Erythroblast (primary cell): ENCODE data around the gene SFMBT1.

Source experiments
- DNase-seq, 2 experiments: peaks; one replicate each; lab custom pipeline; 2025; lab: John Stamatoyannopoulos, UW
- GATA1 ChIP-seq: IDR thresholded peaks from 2 replicates; pipeline ENCODE4 v1.6.1; 2011; ENCODE audit warnings: low read depth, mild to moderate bottlenecking, control low read depth, low read length, moderate library complexity
- POLR2A ChIP-seq: IDR thresholded peaks from 2 replicates; pipeline ENCODE4 v1.6.1; 2011; ENCODE audit warnings: mild to moderate bottlenecking, low read length

The SFMBT1 gene

DNA sequence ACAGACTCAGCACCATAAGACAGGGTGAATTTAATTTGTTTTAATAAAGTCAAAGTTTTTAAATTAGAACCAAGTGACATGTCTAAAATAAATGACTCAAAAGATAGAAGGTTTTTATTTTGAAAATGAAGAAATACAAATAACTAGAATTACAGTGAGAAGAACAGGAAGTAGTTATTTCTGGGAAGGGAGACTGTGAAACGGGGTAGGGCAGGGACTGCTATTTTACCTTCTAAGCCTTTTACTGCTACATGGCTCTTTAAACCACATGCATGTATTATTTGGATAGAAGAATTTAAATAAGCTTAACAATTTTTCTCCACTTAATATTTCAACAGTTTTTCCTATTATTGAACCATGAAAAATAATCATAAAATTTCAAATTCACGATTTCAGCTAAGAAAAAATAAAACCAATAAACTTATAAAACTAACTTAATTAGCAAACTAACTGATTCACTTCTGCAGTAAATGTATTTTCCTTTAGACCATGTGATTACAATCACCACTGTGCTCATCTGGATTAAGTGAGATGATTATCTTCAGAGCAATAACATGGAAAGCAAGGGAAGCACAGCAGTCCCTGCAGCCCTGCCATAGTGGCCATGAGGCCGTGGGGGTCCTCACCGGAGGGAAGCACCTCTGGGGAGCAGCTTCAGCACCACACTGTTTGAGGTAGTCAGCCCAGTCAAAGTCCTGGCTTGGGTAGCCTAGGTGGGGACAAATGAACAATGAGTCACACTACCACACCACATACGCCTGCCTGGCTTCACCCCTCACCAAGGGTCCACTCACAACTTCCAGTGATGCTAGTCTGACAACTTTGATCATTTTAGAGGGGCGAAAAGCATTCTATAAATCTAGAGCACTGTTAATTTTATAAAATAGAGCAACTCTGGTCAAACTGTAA is 120.2 kb downstream of the SFMBT1 start:
- no peak for DNase-seq
- TF ChIP-seq POLR2A (no peak), GATA1 (no peak)

DNA sequence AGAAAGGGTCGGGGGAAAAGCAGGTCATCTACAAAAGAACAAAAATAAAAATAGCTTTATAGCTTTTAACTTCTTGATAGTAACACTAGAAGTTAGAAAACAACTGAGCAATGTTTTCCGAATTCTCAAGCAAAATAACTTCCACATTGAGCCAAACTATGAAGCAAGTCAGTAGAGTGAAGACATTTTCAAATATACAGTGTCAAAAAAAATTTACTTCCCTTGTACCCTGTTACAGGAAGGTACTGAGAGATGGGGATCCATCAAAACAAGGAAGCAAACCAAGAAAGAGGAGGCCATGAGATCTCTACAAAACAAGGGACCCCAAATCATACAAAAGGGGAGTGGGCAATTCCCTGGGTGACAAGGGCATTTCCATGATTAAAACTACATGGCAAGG is 121.9 kb downstream of the SFMBT1 start:
- TF ChIP-seq GATA1 (no peak), POLR2A (no peak)
- no peak for DNase-seq

DNA sequence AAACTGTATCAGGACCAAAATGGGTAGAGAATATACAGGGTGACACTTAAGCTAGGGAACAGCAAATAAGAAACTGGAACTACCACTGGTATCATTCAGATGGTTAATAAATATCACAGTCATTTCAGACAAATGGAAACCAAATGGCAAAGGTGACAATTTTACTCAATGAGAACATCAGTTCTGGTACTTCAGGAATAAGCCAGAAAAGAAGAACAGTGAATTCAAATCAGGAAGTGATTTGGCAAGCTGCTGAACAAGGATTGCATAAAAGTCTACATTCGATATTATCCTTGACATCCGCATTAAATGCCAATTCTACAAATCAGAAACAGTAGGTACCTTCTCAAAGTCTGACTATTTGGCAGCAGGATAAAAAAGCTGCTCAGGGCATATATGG is 125.0 kb downstream of the SFMBT1 start:
- no peak for DNase-seq
- TF ChIP-seq POLR2A (no peak), GATA1 (no peak)

DNA sequence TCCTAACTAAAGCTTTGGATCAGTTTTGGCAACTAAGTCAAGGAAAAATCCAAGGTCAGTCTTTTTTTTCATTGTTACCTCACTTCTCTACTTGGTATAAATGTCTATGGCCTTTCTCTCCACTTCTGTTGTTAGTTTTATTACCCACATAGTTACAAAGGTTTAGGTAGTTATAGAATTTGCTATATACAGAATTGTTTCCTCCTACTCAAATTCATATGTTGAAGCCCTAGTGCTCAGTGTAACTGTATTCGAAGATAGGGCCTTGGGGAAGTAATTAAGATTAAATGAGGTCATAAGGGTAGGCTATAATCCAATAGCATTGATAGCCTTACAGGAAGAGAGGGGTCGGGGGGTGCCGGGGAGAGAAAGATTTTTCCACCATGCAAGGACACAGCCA is 128.8 kb downstream of the SFMBT1 start:
- DNase-seq = no peak
- TF ChIP-seq POLR2A (no peak), GATA1 (no peak)

- TF ChIP-seq GATA1 (no peak), POLR2A (no peak)
- DNase-seq = no peak
These were observed 130.6 kb downstream of the SFMBT1 start for GRCh38 chr3:52915294-52915693.

- TF ChIP-seq GATA1 (peak; percentile 78), POLR2A (peak; percentile 60)
- peak; percentile 92 to 97 for DNase-seq
These were observed 132.8 kb downstream of the SFMBT1 start for GRCh38 chr3:52912885-52913731.

GRCh38 chr3:52910823-52911222 is 135.1 kb downstream of the SFMBT1 start:
- no peak for DNase-seq
- no peak for TF ChIP-seq GATA1
- TF ChIP-seq POLR2A = no peak

DNA sequence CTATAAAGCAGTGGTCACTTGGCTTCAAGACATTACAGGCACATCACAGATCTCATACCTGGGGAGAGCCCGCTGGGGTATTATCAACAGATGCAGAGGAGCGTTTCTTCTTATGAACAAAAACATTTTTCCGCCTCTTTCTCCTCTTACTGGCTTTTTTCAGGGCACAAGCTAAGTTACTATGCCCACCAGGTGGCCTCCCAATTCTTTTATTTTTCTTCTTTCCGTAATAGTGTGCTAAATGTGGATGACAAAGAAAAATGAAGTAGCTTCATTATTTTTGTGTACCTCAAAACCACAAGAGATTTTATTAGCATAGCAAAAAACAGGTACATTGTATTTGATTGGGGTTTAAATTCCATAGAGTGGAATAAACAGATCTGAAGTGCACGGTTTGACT is 138.4 kb downstream of the SFMBT1 start:
- TF ChIP-seq POLR2A (no peak), GATA1 (no peak)
- DNase-seq = no peak

DNA sequence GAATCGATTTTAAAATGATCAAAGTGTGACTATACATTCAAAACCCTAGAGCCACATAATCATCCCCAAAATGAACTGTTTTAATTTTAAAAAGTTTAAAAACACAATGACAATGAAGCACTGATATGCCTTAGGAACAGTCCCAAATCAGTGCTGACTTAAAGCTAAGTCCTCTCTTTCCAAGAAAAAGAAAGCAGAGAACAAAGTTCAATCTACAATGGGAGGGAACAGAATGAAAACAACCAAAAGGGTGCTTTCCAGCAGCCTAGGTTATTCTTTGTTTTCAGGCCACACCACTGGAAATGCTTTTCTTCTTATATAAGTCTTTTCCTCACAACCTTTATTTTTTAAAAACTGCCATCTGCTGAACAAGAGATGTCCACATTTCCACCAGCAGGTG is 141.3 kb downstream of the SFMBT1 start:
- TF ChIP-seq POLR2A (no peak), GATA1 (no peak)
- no peak for DNase-seq

DNA sequence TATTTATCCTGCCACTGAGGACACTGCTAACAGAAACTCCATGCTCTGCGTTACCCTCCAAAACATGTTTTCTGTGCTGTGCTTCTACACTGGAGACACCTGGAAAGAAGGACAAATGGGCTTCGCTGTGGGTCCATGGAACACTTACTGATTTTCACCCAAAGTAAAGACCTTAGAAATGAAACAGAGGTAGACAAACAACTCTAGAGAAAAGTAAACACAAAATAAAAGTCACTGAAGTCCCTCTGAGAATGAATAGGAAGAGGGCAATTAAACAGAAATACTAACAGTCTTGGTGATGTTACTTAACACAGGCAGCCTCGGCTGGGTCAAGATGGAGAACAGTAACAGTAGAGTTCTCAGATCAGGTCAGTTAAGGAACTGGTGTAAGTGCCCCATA is 141.9 kb downstream of the SFMBT1 start:
- no peak for TF ChIP-seq POLR2A
- no peak for TF ChIP-seq GATA1
- DNase-seq = no peak

DNA sequence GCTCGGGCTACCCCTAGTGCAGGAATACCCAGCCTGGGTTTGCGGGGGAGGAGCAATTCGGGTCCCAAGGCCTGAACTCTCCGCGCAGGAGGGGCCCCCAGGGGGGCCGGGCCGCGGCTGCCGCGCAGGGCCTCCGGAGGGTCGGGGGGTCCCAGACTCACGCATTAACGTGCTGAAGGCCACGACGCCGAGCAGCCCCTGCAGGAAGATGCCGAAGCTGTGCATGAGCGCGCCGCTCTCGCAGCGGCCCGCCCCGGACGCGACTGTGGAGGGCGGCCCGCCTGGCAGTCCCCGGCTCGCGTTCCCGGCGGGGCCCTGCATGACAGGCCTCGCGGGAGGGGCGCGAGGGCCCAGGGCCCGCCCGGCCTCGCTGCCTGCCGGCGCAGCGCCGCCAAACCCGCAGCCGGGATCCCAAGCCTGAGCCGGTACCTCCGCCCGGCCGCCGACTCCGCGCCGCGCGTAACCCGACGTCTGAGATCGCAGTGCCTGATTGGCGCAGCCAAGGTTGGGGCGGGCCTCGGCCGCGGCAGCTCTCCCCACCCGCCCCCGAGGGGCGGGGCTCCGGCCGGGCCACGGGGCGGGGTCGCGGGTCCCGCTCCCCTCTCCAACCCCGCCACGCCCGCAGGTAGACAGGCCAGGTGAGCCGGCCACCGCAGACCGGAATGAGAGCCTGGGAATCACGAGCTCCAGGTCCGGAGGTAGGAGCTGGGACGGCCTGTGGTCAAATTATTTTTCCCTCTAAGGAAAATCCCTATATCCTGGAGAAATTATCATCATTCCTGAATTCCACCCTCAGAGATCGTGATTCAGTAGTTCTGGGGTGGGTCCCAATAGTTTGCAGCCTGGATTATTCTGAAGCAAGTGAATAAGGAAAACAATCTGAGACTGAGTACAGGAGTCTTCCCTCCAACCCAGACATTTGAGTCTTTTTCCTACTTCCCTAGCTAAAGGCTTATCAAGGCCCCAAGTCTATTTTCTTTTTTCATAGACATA is 148.4 kb downstream of the SFMBT1 start, which contains the start of gene STIMATE:
Gene STIMATE, minus strand, starts transcription at position 419 of the 993 bp plus-strand sequence. Its CDS starts 98 bp downstream, at position 321.
- peak; percentile 91 to 94 for DNase-seq
- TF ChIP-seq POLR2A = peak; percentile 56
- peak; percentile 12 for TF ChIP-seq GATA1

GRCh38 chr3:52896613-52897012 is 149.3 kb downstream of the SFMBT1 start:
- no peak for TF ChIP-seq POLR2A
- no peak for TF ChIP-seq GATA1
- peak in 1 of 2 experiments; percentile 42 for DNase-seq

GRCh38 chr3:52896151-52896550 is 149.7 kb downstream of the SFMBT1 start:
- TF ChIP-seq POLR2A = no peak
- TF ChIP-seq GATA1 = no peak
- DNase-seq = no peak

- DNase-seq = no peak
- no peak for TF ChIP-seq GATA1
- TF ChIP-seq POLR2A = no peak
These were observed 150.5 kb downstream of the SFMBT1 start for GRCh38 chr3:52895418-52895817.
